ENCODE results near the gene FOXO4. TPM values are rescaled to one million over a fixed set of nuclear protein-coding genes. Genes with fewer than 3 reads are reported as not detected.
A peak's percentile ranks its signal among the peaks of the same experiment; 100 is the strongest.
"Not testable (repeated sequence)": the region's sequence is repeated elsewhere in the genome, so short reads cannot be mapped to it uniquely, and the experiment has no call there.

FOXO4 gene, protein sequence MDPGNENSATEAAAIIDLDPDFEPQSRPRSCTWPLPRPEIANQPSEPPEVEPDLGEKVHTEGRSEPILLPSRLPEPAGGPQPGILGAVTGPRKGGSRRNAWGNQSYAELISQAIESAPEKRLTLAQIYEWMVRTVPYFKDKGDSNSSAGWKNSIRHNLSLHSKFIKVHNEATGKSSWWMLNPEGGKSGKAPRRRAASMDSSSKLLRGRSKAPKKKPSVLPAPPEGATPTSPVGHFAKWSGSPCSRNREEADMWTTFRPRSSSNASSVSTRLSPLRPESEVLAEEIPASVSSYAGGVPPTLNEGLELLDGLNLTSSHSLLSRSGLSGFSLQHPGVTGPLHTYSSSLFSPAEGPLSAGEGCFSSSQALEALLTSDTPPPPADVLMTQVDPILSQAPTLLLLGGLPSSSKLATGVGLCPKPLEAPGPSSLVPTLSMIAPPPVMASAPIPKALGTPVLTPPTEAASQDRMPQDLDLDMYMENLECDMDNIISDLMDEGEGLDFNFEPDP
- total RNA-seq (10 to 100 TPM in 5 of 6 donors, 1 to 10 TPM in 1; 8.9 to 20.0 (median 14.6) TPM), polyA plus RNA-seq (1 to 10 TPM; 7.5 to 8.5 TPM)

DNA sequence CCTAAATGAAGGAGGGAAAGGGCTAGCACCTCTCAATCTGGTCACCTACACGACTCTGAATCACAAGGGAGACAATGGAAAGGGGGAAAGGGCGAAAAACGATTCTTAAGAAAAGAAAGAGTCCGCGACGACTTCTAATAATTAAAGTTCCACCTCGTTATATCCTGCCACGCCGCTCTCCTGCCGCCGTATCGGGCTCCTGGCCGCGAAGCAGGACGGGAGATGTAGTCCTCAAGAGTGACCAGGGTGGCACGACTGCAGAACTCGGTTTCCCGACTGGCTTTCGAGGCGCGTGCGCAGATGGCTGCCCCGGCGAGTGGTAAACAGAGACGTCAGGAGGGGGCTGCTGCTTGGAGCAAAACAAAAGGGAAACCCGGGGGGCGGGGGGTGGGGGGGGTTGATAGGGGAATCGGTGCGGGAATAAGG lies at the start of gene FOXO4:
FOXO4 (plus strand) TSS at position 297 of the 426 bp plus-strand sequence. CDS start 678 bp downstream, outside the sequence.
- DNase-seq (peak; percentile 86 to 95 (median 90)), ATAC-seq (peak; percentile 95 to 98 (median 96)), FAIRE-seq (peak; percentile 23)
- H3K27ac ChIP-seq = peak within 1 kb of the TSS in 2 of 4 donors; percentile 47 to 60
- intact Hi-C loops (cut with DNase I) = no loop called here
- no peaks in the 10 kb centered on the region for H3K9me3 ChIP-seq
- WGBS, 2 donors = 1 to 9% methylated on average over 29 of the region's 29 CpGs
- peak within 1 kb of the TSS; percentile 21 to 50 (median 45) for H3K4me3 ChIP-seq
- no peaks in the 10 kb centered on the region for H3K27me3 ChIP-seq
- TF ChIP-seq, protein P1, sequence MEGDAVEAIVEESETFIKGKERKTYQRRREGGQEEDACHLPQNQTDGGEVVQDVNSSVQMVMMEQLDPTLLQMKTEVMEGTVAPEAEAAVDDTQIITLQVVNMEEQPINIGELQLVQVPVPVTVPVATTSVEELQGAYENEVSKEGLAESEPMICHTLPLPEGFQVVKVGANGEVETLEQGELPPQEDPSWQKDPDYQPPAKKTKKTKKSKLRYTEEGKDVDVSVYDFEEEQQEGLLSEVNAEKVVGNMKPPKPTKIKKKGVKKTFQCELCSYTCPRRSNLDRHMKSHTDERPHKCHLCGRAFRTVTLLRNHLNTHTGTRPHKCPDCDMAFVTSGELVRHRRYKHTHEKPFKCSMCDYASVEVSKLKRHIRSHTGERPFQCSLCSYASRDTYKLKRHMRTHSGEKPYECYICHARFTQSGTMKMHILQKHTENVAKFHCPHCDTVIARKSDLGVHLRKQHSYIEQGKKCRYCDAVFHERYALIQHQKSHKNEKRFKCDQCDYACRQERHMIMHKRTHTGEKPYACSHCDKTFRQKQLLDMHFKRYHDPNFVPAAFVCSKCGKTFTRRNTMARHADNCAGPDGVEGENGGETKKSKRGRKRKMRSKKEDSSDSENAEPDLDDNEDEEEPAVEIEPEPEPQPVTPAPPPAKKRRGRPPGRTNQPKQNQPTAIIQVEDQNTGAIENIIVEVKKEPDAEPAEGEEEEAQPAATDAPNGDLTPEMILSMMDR (IDR thresholded peaks at IDR 0.05) = no peak
- H3K4me1 ChIP-seq = no peaks in the 10 kb centered on the region
- no peaks in the 10 kb centered on the region for H3K36me3 ChIP-seq

DNA sequence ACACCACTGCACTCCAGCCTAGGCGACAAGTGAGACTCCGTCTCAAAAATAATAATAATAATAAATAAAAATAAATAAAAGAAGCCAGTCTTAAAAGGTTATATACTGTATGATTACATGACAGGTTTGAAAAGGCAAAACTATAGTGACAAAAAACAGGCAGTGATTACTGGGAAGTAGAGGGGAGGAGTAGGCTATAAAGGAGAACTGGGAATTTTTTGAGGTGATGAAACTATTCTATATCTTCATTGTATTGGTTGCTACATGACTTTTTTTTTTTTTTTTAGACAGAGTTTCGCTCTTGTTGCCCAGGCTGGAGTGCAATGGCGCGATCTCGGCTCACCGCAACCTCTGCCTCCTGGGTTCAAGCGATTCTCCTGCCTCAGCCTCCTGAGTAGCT lies 47.8 kb upstream of the FOXO4 start:
- H3K4me3 ChIP-seq; H3K9me3 ChIP-seq; H3K27me3 ChIP-seq; H3K36me3 ChIP-seq; H3K27ac ChIP-seq; DNase-seq; intact Hi-C loops (cut with DNase I); FAIRE-seq; H3K4me1 ChIP-seq; ATAC-seq: not testable (repeated sequence)
- 95 to 96% methylated on average over 2 to 4 of the region's 8 CpGs for WGBS, 2 donors

DNA sequence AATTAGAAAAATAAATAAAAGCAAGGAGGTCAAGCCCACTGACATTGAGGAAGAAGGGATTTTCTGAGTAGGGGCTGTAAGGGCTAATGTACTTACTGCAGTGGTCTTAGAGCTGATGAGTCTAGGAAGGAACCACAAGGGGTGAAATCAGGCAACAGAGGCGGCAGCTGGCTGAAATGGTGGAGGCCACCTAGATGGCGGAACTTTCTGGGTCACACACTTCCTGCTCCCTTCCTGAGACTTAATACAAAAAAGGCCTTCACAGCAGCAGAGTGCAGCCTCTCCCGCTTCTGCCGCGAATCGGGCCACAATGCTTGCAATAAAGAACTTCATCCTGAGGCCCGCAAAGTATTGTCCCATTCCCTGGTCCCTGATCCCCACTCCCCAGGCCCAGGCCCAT lies 42.9 kb upstream of the FOXO4 start:
- intact Hi-C loops (cut with DNase I) = no loop called here
- H3K4me3 ChIP-seq = no peak overlapping the region

DNA sequence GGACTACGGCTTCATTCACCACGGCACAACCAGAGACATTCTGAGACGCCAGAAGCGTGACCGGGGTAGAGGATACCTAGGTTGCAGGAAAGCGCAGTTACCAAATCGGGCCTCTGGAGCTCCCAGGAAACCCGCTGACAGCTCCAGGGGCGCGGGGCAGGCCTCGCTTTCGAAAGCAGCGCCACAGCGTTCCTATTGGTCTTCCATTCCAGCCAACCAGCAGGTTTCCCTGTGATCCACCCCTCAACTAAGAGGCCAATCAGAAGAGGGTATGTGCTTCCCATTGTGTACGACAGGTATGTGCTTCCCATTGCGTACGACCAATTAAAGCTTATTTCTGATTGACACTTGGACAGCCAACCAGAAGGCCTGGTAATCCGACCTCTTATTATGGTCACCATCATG lies 42.4 kb upstream of the FOXO4 start:
- Histone ChIP-seq H3K4me3 (peak overlapping the region in 1 of 4 donors; percentile 11), H3K27ac (no peak overlapping the region), H3K4me1 (no peaks in the 10 kb centered on the region), H3K27me3 (no peaks in the 10 kb centered on the region), H3K9me3 (no peaks in the 10 kb centered on the region), H3K36me3 (no peaks in the 10 kb centered on the region)
- ATAC-seq (peak in 1 of 4 donors; percentile 68), FAIRE-seq (no peak), DNase-seq (no peak)
- intact Hi-C loops (cut with DNase I) = no loop called here
- TF ChIP-seq, protein P1 (IDR thresholded peaks at IDR 0.05) = no peak
- 66 to 80% methylated on average over 18 of the region's 18 CpGs for whole genome bisulfite sequencing, 2 donors

More for the DNA sequence above, 42.9 kb upstream of the FOXO4 start:
- Histone ChIP-seq H3K9me3 (no peaks in the 10 kb centered on the region), H3K36me3 (no peaks in the 10 kb centered on the region), H3K27me3 (no peaks in the 10 kb centered on the region), H3K27ac (no peak overlapping the region), H3K4me1 (no peaks in the 10 kb centered on the region)
- TF ChIP-seq, protein P1 (IDR thresholded peaks at IDR 0.05) = no peak
- WGBS, 2 donors = 78 to 85% methylated on average over 7 of the region's 7 CpGs
- ATAC-seq (no peak), DNase-seq (no peak), FAIRE-seq (no peak)

DNA sequence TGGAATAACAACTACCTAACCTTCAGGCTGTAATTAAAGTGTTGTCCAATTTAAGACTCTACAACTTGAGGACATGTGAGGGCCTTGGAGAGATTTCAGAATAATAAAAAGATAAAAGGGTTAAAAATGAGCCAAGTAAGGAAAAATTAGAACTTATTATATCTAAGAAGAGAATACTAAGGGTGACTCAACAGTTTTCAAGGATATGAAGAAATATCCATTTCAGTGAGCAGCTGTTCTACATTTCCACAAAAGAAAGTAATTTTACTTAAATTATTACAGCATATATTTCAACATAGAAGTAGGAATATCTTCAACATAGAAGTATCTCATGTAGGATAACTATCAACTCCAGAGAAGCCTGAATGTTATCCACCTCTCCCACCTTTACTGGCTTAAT lies 38.8 kb upstream of the FOXO4 start:
- Histone ChIP-seq H3K9me3 (no peaks in the 10 kb centered on the region), H3K27me3 (no peaks in the 10 kb centered on the region), H3K4me3 (no peak overlapping the region), H3K27ac (no peak overlapping the region), H3K4me1 (no peaks in the 10 kb centered on the region), H3K36me3 (peaks cover 0 to 7% (median 0%) of the 10 kb centered on the region in 3 donors)
- no peak for DNase-seq
- no peak for FAIRE-seq
- TF ChIP-seq, protein P1 (IDR thresholded peaks at IDR 0.05) = no peak
- intact Hi-C loops (cut with DNase I) = no loop called here
- ATAC-seq = no peak
